Raji (cell line): ENCODE measurements around the gene OR5J2.

Experiments used
- POLR2A ChIP-seq: IDR thresholded peaks from 2 replicates; pipeline ENCODE4 v1.6.1; 2011; ENCODE audit warnings: low read depth, low read length, control low read depth; ENCODE audit not compliant: insufficient read depth

Gene OR5J2

GRCh38 chr11:56176318-56176717 lies at the start of gene OR5J2:
Gene OR5J2 (plus strand): TSS chr11:56176618. CDS start chr11:56176618, 0 bp downstream.
- TF ChIP-seq POLR2A, result no peak

GRCh38 chr11:56140151-56140661 lies 36.2 kb upstream of the OR5J2 start, which contains the start of gene OR8J3:
Gene OR8J3 (minus strand): TSS chr11:56140201. CDS start chr11:56137718, 2,483 bp downstream.
- no peak for TF ChIP-seq POLR2A

- TF ChIP-seq POLR2A, result no peak
These were observed 25.0 kb upstream of the OR5J2 start for GRCh38 chr11:56151376-56151775.

- no peak for TF ChIP-seq POLR2A
These were observed 24.1 kb upstream of the OR5J2 start for GRCh38 chr11:56152333-56152732.

- TF ChIP-seq POLR2A, result no peak
These were observed 16.2 kb upstream of the OR5J2 start, which contains the start of gene OR8K5 for GRCh38 chr11:56160217-56160616. Gene OR8K5 (minus strand): TSS chr11:56160317. CDS start chr11:56160317, 0 bp downstream.

- TF ChIP-seq POLR2A, result no peak
These were observed 12.6 kb upstream of the OR5J2 start for GRCh38 chr11:56163804-56164203.

GRCh38 chr11:56172256-56172830 lies 4.1 kb upstream of the OR5J2 start:
- TF ChIP-seq POLR2A, result no peak

GRCh38 chr11:56183459-56183858 lies 7.0 kb downstream of the OR5J2 start:
- TF ChIP-seq POLR2A, result no peak

GRCh38 chr11:56188602-56189001 lies 12.2 kb downstream of the OR5J2 start:
- no peak for TF ChIP-seq POLR2A

- TF ChIP-seq POLR2A, result no peak
These were observed 20.3 kb downstream of the OR5J2 start for GRCh38 chr11:56196705-56197104.

- TF ChIP-seq POLR2A, result no peak
These were observed 20.9 kb downstream of the OR5J2 start for GRCh38 chr11:56197367-56197766.

GRCh38 chr11:56207790-56208189 lies 31.4 kb downstream of the OR5J2 start:
- TF ChIP-seq POLR2A, result no peak

- TF ChIP-seq POLR2A, result no peak
These were observed 38.1 kb downstream of the OR5J2 start for GRCh38 chr11:56214537-56214936.
